Right ventricle myocardium inferior (tissue), 1 donor: ENCODE measurements around the gene DGKD. TPM values are rescaled to one million over a fixed set of nuclear protein-coding genes. Genes with fewer than 3 reads are reported as not detected.
A peak's percentile ranks its signal among the peaks of the same experiment; 100 is the strongest.

Source experiments
- ATAC-seq: fragments of 200-7000 bp; cut with Tn5 transposase; one replicate; pipeline ENCODE4 v1.9.1; 2020; ENCODE audit warnings: mild to moderate bottlenecking, moderate library complexity
- DNase-seq: peaks from one replicate; pipeline ENCODE4 v3.0.0; 2021; ENCODE audit errors: missing footprints
- intact Hi-C: fragments of 100-400 bp; cut with DNase I; formaldehyde crosslinking; loops from one replicate; pipeline ENCODE4 v1.11.0; 2022
- total RNA-seq: library from RNA; stranded (reverse); fragmentation: NEBNext Ultra II Directional; extraction: Animal tissue kit (Norgen Biotek cat#: 25700); gene quantifications from one replicate; pipeline ENCODE4 v1.2.1, GENCODE V29; 2021
- donor health status: DM: no; HTN: yes; CAD: no; lungs with severe emphysema.

The DGKD gene
- total RNA-seq, 1 donor from 2014 or later = 29.2 TPM

- no peak for DNase-seq
- intact Hi-C loops = no loop called here
- no peak for ATAC-seq
Observed at GRCh38 chr2:233430651-233431050, 76.4 kb downstream of the DGKD start.

- intact Hi-C loops = no loop called here
- no peak for ATAC-seq
- no peak for DNase-seq
Observed at GRCh38 chr2:233433029-233433428, 78.7 kb downstream of the DGKD start.

GRCh38 chr2:233433794-233434193, 79.5 kb downstream of the DGKD start:
- ATAC-seq (no peak), DNase-seq (no peak)
- intact Hi-C loops = no loop called here

GRCh38 chr2:233434666-233435330, 80.5 kb downstream of the DGKD start:
- ATAC-seq (no peak), DNase-seq (no peak)
- intact Hi-C loops = no loop called here

- intact Hi-C loops = no loop called here
- ATAC-seq (no peak), DNase-seq (no peak)
Observed at GRCh38 chr2:233435436-233436190, 81.3 kb downstream of the DGKD start.

GRCh38 chr2:233436191-233436581, 81.9 kb downstream of the DGKD start:
- ATAC-seq = no peak
- intact Hi-C loops = no loop called here
- DNase-seq = no peak

- intact Hi-C loops = no loop called here
- no peak for DNase-seq
- peak; percentile 67 for ATAC-seq
Observed at GRCh38 chr2:233436691-233437438, 82.6 kb downstream of the DGKD start.

- DNase-seq (no peak), ATAC-seq (no peak)
- intact Hi-C loops = no loop called here
Observed at GRCh38 chr2:233437439-233437955, 83.2 kb downstream of the DGKD start.

- ATAC-seq (no peak), DNase-seq (no peak)
- intact Hi-C loops = no loop called here
Observed at GRCh38 chr2:233438573-233439147, 84.4 kb downstream of the DGKD start.

- ATAC-seq (no peak), DNase-seq (no peak)
- intact Hi-C loops = no loop called here
Observed at GRCh38 chr2:233439191-233439590, 84.9 kb downstream of the DGKD start.

- intact Hi-C loops = loop anchor here (5.0 kb wide), 1 partner anchor 158 kb away; no protein-coding TSS in a partner anchor
- no peak for ATAC-seq
- DNase-seq = no peak
Observed at GRCh38 chr2:233440314-233440713, 86.0 kb downstream of the DGKD start.

- DNase-seq = no peak
- intact Hi-C loops = loop anchor here (5.0 kb wide), 1 partner anchor 158 kb away; no protein-coding TSS in a partner anchor
- ATAC-seq = no peak
Observed at GRCh38 chr2:233440714-233441113, 86.4 kb downstream of the DGKD start.

- no peak for ATAC-seq
- intact Hi-C loops = loop anchor here (5.0 kb wide), 1 partner anchor 159 kb away; no protein-coding TSS in a partner anchor
- DNase-seq = no peak
Observed at GRCh38 chr2:233441161-233442027, 87.1 kb downstream of the DGKD start.

- intact Hi-C loops = loop anchor here (5.0 kb wide), 1 partner anchor 160 kb away; no protein-coding TSS in a partner anchor
- ATAC-seq (no peak), DNase-seq (no peak)
Observed at GRCh38 chr2:233442028-233442310, 87.7 kb downstream of the DGKD start.

GRCh38 chr2:233443511-233444183, 89.4 kb downstream of the DGKD start:
- intact Hi-C loops = loop anchor here (1.0 to 5.0 kb wide), 3 partner anchors 39 to 161 kb away; partner anchors contain the start of gene DGKD
- peak; percentile 86 for DNase-seq
- peak; percentile 61 for ATAC-seq

- no peak for ATAC-seq
- intact Hi-C loops = loop anchor here (5.0 kb wide), 1 partner anchor 162 kb away; no protein-coding TSS in a partner anchor
- no peak for DNase-seq
Observed at GRCh38 chr2:233444501-233444900, 90.2 kb downstream of the DGKD start.

GRCh38 chr2:233445152-233445830, 91.0 kb downstream of the DGKD start:
- DNase-seq (no peak), ATAC-seq (no peak)
- intact Hi-C loops = no loop called here
